IPS DF 6.9 (cell line): ENCODE measurements around the gene ICAM5.

Experiments used
- DNase-seq: peaks from one replicate; pipeline ENCODE4 v3.0.0-alpha.2; 2013; ENCODE audit warnings: low read depth, low spot score
- H3K27ac ChIP-seq: one replicate; pipeline ENCODE4 v1.5.1; 2013; ENCODE audit warnings: low read length, control low read depth
- H3K27me3 ChIP-seq: 2 replicates; pipeline ENCODE4 v1.6.1; 2013; ENCODE audit warnings: mild to moderate bottlenecking, low read length; ENCODE audit not compliant: control insufficient read depth, insufficient read depth
- H3K36me3 ChIP-seq: 2 replicates; pipeline ENCODE4 v1.6.1; 2013; ENCODE audit warnings: low read length; ENCODE audit not compliant: control insufficient read depth, insufficient read depth
- H3K4me1 ChIP-seq: 2 replicates; pipeline ENCODE4 v1.6.1; 2013; ENCODE audit warnings: low read length; ENCODE audit not compliant: control insufficient read depth, insufficient read depth
- H3K4me3 ChIP-seq: 2 replicates; pipeline ENCODE4 v1.5.1; 2013; ENCODE audit warnings: mild to moderate bottlenecking, low read length
- H3K9me3 ChIP-seq: 2 replicates; pipeline ENCODE4 v1.6.1; 2013; ENCODE audit warnings: low read length, inconsistent platforms; ENCODE audit not compliant: control insufficient read depth, insufficient read depth
- WGBS: extraction: QIAGEN DNeasy Blood & Tissue Kit; methylation state at CpG from one replicate; pipeline ENCODE4 v1.1.7; 2013; ENCODE audit warnings: mixed read lengths, missing lambda C conversion rate; ENCODE audit not compliant: insufficient read length, insufficient coverage; 5-methylcytosine and 5-hydroxymethylcytosine counted together

ICAM5 gene

DNA sequence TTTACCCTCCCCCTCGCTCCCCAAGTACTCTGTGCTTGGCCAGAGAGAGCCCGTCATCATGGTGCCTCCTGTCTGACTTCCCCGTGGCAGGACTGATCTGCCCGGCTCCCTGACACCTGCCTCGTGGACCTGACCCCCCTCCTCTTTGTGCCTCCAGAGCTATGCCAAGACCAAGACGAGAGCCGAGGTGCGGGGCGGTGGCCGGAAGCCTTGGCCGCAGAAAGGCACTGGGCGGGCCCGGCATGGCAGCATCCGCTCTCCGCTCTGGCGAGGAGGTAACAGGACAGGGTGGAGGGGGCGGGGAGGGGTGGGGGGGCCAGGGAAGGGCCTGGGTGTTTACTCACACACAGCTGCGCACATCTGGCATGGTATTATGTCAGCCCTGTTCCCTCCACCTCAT lies 33.2 kb upstream of the ICAM5 start:
- Histone ChIP-seq H3K27ac (no peak overlapping the region), H3K4me1 (no peaks in the 10 kb centered on the region), H3K36me3 (0 out of 2 replicates have a peak, but pooled peaks cover 16% of the 10 kb centered on the region), H3K27me3 (no peaks in the 10 kb centered on the region), H3K9me3 (no peaks in the 10 kb centered on the region), H3K4me3 (no peak overlapping the region)
- no CpG with 5 or more reads among the region's 18 CpGs for WGBS
- no peak for DNase-seq

GRCh38 chr19:10256970-10257615 lies 32.7 kb upstream of the ICAM5 start:
- WGBS: no CpG with 5 or more reads among the region's 9 CpGs
- H3K27me3 ChIP-seq: no peaks in the 10 kb centered on the region
- no peaks in the 10 kb centered on the region for H3K9me3 ChIP-seq
- no peak for DNase-seq
- H3K27ac ChIP-seq: no peak overlapping the region
- H3K36me3 ChIP-seq: 0 out of 2 replicates have a peak, but pooled peaks cover 16% of the 10 kb centered on the region
- H3K4me3 ChIP-seq: no peak overlapping the region
- H3K4me1 ChIP-seq: no peaks in the 10 kb centered on the region

DNA sequence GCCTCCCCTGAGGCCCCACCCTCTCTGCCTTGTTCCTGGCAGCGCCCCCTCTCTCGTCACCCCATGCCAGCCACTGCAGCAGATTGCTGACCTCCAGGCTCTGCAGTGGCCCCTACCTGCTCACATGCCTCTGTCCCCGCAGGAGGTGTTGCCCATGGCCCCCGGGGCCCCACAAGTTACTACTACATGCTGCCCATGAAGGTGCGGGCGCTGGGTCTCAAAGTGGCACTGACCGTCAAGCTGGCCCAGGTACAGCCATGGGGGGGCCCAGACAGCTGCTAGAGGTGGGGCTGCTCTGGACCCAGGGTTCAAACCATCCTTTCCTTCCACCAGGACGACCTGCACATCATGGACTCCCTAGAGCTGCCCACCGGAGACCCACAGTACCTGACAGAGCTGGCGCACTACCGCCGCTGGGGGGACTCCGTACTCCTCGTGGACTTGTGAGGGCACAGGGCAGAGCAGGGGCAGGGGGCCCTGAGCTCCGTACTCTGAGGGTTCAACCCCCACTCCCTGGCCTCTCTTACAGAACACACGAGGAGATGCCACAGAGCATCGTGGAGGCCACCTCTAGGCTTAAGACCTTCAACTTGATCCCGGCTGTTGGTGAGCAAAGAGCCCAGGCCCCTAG lies 31.6 kb upstream of the ICAM5 start:
- DNase-seq: no peak
- H3K9me3 ChIP-seq: no peaks in the 10 kb centered on the region
- 0 out of 2 replicates have a peak, but pooled peaks cover 16% of the 10 kb centered on the region for H3K36me3 ChIP-seq
- no peaks in the 10 kb centered on the region for H3K27me3 ChIP-seq
- H3K4me3 ChIP-seq: no peak overlapping the region
- no peak overlapping the region for H3K27ac ChIP-seq
- WGBS: no CpG with 5 or more reads among the region's 18 CpGs
- no peaks in the 10 kb centered on the region for H3K4me1 ChIP-seq

DNA sequence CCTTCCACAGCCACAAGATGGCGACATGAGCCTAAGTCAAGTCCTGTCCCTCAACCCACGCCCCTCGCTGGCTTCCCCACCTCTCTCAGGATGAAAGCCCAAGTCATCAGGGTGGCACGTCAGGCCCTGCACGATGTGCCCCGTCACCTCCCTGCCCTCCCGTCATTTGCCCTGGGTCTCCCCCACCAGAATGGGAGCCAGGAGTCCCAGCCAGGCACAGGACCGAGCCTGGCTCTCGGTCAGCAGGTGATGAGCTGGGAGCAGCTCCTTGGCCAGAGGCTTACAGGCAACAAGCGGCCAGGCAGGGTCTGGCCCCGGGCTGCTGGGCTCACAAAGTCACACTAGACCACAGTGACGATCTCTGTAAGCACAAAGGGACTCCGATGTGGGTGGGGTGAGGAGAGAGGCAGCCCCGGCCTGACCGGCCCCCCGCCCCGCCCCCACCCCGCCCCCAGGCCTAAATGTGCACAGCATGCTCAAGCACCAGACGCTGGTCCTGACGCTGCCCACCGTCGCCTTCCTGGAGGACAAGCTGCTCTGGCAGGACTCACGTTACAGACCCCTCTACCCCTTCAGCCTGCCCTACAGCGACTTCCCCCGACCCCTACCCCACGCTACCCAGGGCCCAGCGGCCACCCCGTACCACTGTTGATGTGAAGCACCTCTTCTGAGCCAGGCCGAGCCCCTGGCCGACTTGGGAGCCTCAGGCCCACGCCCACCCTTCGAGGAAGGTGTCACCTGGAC lies 30.4 kb upstream of the ICAM5 start:
- Histone ChIP-seq H3K27me3 (no peaks in the 10 kb centered on the region), H3K9me3 (no peaks in the 10 kb centered on the region), H3K4me3 (no peak overlapping the region), H3K4me1 (no peaks in the 10 kb centered on the region), H3K27ac (no peak overlapping the region), H3K36me3 (0 out of 2 replicates have a peak, but pooled peaks cover 16% of the 10 kb centered on the region)
- peak; percentile 88 for DNase-seq
- WGBS: no CpG with 5 or more reads among the region's 32 CpGs

DNA sequence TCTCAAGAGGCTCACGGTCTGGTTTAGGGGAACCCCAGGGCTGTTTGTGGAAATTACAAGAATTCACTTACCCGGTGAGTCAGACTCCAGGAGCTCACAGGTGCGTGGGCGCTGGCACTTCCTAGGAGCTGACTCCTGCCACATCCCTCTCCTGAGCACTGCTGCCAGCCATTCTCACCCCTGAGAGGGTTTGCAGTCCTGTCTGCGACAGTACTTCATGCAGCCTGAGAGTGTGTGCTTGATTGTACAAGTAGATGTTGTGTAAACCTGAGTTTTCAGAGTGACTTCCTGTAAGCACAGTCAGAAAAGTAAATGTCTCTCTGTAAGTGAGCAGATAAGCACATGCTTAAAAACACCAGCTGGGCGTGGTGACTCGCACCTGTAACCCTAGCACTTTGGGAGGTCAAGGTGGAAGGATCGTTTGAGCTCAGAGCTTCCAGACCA lies 29.6 kb upstream of the ICAM5 start:
- Histone ChIP-seq H3K27ac (no peak overlapping the region), H3K4me3 (no peak overlapping the region), H3K4me1 (no peaks in the 10 kb centered on the region), H3K27me3 (no peaks in the 10 kb centered on the region), H3K36me3 (0 out of 2 replicates have a peak, but pooled peaks cover 16% of the 10 kb centered on the region), H3K9me3 (no peaks in the 10 kb centered on the region)
- DNase-seq: no peak
- no CpG with 5 or more reads among the region's 8 CpGs for WGBS

- no peaks in the 10 kb centered on the region for H3K9me3 ChIP-seq
- H3K27ac ChIP-seq: no peak overlapping the region
- H3K36me3 ChIP-seq: 0 out of 2 replicates have a peak, but pooled peaks cover 5% of the 10 kb centered on the region
- no peak for DNase-seq
- no peak overlapping the region for H3K4me3 ChIP-seq
- WGBS: 100% methylated on average over 1 of the region's 7 CpGs
- H3K4me1 ChIP-seq: no peaks in the 10 kb centered on the region
- H3K27me3 ChIP-seq: no peaks in the 10 kb centered on the region
These were observed 27.0 kb upstream of the ICAM5 start for GRCh38 chr19:10262771-10263170.

GRCh38 chr19:10266706-10267105 lies 23.0 kb upstream of the ICAM5 start:
- H3K36me3 ChIP-seq: no peaks in the 10 kb centered on the region; the same call in 1 of the 2 replicates
- no peaks in the 10 kb centered on the region for H3K9me3 ChIP-seq
- no peak overlapping the region for H3K4me3 ChIP-seq
- no peak overlapping the region for H3K27ac ChIP-seq
- H3K27me3 ChIP-seq: peaks cover 10% of the 10 kb centered on the region
- no CpG with 5 or more reads among the region's 7 CpGs for WGBS
- DNase-seq: no peak
- peaks cover 4% of the 10 kb centered on the region; the same call in 1 of the 2 replicates for H3K4me1 ChIP-seq

DNA sequence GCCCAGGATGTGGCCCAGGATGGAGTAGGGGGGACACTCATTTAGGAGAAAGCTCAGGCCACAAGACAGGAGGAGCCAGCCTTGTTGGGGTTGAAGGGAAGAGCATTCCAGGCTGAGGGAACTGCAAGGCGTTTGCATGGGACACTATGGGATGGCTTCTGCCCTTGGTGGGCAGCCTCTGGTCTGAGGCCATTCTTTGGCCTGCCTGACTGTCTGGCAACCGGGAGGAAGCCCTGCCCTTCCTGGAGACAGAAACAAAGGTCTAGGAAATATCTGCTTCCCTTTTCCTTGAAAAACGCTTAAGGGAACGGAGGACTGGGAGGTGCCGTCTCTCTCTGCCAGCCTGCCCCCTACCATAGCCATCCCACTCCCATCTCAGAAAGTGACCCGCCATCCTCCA lies 21.7 kb upstream of the ICAM5 start:
- WGBS: no CpG with 5 or more reads among the region's 6 CpGs
- H3K36me3 ChIP-seq: no peaks in the 10 kb centered on the region; the same call in 1 of the 2 replicates
- no peak overlapping the region for H3K4me3 ChIP-seq
- no peak overlapping the region for H3K27ac ChIP-seq
- H3K9me3 ChIP-seq: no peaks in the 10 kb centered on the region
- DNase-seq: no peak
- H3K4me1 ChIP-seq: peaks cover 4% of the 10 kb centered on the region; the same call in 1 of the 2 replicates
- H3K27me3 ChIP-seq: peaks cover 10% of the 10 kb centered on the region

- no CpG with 5 or more reads among the region's 59 CpGs for WGBS
- H3K27ac ChIP-seq: no peak overlapping the region
- no peak for DNase-seq
- H3K36me3 ChIP-seq: no peaks in the 10 kb centered on the region; the same call in 1 of the 2 replicates
- peaks cover 10% of the 10 kb centered on the region for H3K27me3 ChIP-seq
- no peaks in the 10 kb centered on the region for H3K9me3 ChIP-seq
- peaks cover 4% of the 10 kb centered on the region; the same call in 1 of the 2 replicates for H3K4me1 ChIP-seq
- peak overlapping the region; percentile 13; the same call in 1 of the 2 replicates for H3K4me3 ChIP-seq
These were observed 20.2 kb upstream of the ICAM5 start for GRCh38 chr19:10269333-10270179.
